Uterus (tissue), 2 donors: Measurements from ENCODE around the gene OR51B2.
"Not testable (repeated sequence)": the region's sequence is repeated elsewhere in the genome, so short reads cannot be mapped to it uniquely, and the experiment has no call there.

Source experiments
- POLR2A ChIP-seq, 2 donors: fragments of 450-650 bp; IDR thresholded peaks; one replicate each; pipeline ENCODE4 v1.6.1; 2016; ENCODE audit warnings: antibody characterized with exemption in 2 of 2, mild to moderate bottlenecking in 1 of 2, moderate library complexity in 1 of 2
- TF ChIP-seq, protein P1 (sequence below), 4 experiments: fragments of 200-600 bp in 2 of 4; fragments of 450-650 bp in 2 of 4; sonication (generic) in 2 of 4; IDR thresholded peaks; one replicate each; pipeline ENCODE4 v1.5.1; 2016 to 2019; ENCODE audit warnings: antibody characterized with exemption in 4 of 4, mild to moderate bottlenecking in 2 of 4, moderate library complexity in 1 of 4

DNA sequence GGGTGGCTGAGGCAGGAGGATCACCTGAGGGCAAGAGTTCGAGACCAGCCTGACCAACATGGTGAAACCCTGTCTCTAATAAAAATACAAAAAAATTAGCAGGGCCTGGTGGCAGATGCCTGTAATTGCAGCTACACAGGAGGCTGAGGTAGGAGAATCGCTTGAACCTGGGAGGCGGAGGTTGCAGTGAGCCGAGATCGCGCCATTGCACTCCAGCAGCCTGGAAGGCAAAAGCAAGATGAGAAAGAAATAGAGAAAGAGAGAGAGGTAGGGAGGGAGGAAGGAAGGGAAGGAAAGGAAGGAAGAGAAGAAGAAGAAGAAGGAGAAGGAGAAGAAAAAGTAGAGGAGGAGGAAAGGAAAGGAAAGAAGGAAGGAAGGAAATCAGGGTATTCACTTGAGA is 42.3 kb upstream of the OR51B2 start:
- TF ChIP-seq, protein P1, sequence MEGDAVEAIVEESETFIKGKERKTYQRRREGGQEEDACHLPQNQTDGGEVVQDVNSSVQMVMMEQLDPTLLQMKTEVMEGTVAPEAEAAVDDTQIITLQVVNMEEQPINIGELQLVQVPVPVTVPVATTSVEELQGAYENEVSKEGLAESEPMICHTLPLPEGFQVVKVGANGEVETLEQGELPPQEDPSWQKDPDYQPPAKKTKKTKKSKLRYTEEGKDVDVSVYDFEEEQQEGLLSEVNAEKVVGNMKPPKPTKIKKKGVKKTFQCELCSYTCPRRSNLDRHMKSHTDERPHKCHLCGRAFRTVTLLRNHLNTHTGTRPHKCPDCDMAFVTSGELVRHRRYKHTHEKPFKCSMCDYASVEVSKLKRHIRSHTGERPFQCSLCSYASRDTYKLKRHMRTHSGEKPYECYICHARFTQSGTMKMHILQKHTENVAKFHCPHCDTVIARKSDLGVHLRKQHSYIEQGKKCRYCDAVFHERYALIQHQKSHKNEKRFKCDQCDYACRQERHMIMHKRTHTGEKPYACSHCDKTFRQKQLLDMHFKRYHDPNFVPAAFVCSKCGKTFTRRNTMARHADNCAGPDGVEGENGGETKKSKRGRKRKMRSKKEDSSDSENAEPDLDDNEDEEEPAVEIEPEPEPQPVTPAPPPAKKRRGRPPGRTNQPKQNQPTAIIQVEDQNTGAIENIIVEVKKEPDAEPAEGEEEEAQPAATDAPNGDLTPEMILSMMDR (IDR thresholded peaks at IDR 0.05): not testable (repeated sequence)
- TF ChIP-seq POLR2A (IDR thresholded peaks at IDR 0.05): not testable (repeated sequence)
